Subcutaneous adipose tissue (tissue), 4 donors: ENCODE measurements around the gene ZNF587. TPM values are rescaled to one million over a fixed set of nuclear protein-coding genes. Genes with fewer than 3 reads are reported as not detected.

Experiments
- total RNA-seq, 4 donors: library from RNA; depleted of rRNA; stranded (reverse); fragments of >200 nt; gene quantifications; one replicate each; pipeline ENCODE4 v1.1.0, GENCODE V29; 2016
- TF ChIP-seq, protein P1 (sequence below): fragments of 450-650 bp; IDR thresholded peaks from one replicate; pipeline ENCODE4 v1.5.1; 2016; ENCODE audit warnings: low read depth, mild to moderate bottlenecking, control low read depth, antibody characterized with exemption, moderate library complexity

Gene ZNF587
- total RNA-seq, 4 donors from 2014 or later = 14.5 to 30.5 (median 19.9) TPM

DNA sequence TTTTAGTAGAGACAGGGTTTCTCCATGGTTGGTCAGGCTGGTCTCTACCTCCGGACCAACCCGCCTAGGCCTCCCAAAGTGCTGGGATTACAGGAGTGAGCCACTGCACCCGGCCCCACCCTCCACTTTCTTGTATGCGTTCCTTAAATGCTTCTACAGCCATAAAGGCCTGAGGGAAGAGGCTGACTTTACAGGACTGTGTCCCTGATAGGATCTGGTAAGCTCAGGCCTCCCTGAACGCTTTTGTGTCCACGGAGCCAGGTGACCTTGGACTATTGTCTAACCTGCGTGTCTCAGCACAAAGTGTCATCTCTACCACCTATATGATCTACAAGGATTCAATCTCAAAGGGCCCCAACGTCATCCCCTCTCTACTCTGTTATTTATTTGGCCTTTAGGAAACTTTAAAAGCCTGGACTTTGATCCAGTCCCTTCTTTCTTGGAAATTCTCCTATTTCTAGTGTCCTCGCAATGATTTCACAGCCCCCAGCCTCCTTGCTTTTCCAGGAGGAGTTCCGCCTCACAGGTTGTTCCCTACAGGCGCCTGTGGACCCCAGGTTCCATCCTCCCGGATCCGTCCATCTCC is 35.6 kb upstream of the ZNF587 start:
- TF ChIP-seq, protein P1, sequence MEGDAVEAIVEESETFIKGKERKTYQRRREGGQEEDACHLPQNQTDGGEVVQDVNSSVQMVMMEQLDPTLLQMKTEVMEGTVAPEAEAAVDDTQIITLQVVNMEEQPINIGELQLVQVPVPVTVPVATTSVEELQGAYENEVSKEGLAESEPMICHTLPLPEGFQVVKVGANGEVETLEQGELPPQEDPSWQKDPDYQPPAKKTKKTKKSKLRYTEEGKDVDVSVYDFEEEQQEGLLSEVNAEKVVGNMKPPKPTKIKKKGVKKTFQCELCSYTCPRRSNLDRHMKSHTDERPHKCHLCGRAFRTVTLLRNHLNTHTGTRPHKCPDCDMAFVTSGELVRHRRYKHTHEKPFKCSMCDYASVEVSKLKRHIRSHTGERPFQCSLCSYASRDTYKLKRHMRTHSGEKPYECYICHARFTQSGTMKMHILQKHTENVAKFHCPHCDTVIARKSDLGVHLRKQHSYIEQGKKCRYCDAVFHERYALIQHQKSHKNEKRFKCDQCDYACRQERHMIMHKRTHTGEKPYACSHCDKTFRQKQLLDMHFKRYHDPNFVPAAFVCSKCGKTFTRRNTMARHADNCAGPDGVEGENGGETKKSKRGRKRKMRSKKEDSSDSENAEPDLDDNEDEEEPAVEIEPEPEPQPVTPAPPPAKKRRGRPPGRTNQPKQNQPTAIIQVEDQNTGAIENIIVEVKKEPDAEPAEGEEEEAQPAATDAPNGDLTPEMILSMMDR = no peak

DNA sequence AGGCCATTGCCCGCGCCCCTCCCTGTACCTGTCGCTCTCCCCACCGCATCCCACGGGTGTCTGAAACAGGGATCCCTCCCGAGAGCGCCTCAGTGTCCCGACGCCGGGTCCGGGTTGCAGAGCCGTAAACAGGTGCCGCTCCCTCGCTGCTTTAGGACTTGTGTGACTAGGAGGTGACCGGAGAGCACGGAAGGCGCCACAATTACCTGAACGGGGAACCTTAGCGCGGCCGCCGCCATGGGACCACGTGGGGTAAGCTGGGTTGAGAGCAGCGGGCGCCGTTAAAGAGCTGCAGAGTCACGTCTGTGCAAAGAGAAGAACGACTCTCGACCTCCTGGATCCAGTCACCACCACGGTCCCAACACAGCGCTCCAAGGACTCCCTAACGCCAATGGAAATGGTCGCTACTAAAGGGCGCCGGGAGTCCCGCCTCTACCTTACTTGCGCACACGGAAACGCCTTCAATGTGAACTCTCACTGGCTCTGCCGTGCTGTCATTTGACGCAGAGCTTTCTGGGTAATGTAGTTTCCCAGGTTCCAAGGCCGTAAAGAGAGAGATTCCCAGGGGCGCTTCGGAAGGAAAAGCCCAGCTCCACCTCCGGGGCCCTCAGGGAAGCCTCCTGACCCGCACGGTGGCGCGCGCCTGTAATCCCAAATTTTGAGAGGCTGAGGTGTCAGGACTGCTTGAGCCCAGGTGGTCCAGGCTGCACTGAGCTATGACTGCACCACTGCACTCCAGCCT is 35.0 kb upstream of the ZNF587 start, which contains the start of gene ZNF552:
TSS of gene ZNF552 (minus strand) at position 409 of the 742 bp plus-strand sequence. CDS start at position 239, 170 bp downstream.
- TF ChIP-seq, protein P1 = no peak

- TF ChIP-seq, protein P1 = no peak
Observed at GRCh38 chr19:57815247-57816075, 34.2 kb upstream of the ZNF587 start.

- TF ChIP-seq, protein P1 = no peak
Observed at GRCh38 chr19:57816652-57817051, 33.0 kb upstream of the ZNF587 start.

DNA sequence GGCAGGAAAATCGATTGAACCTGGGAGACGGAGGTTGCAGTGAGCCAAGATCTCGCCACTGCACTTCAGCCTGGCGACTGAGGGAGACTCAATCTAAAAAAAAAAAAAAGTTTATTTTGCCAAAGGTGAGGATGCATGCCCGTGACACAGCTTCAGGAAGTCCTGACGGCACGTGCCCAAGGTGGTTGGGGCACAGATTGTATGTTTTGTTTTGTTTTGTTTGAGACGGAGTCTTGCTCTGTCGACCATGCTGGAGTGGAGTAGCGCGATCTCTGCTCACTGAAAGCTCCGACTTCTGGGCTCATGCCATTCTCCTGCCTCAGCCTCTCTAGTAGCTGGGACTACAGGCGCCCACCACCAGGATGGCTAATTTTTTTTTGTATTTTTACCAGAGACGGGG is 31.7 kb upstream of the ZNF587 start:
- TF ChIP-seq, protein P1 = no peak

DNA sequence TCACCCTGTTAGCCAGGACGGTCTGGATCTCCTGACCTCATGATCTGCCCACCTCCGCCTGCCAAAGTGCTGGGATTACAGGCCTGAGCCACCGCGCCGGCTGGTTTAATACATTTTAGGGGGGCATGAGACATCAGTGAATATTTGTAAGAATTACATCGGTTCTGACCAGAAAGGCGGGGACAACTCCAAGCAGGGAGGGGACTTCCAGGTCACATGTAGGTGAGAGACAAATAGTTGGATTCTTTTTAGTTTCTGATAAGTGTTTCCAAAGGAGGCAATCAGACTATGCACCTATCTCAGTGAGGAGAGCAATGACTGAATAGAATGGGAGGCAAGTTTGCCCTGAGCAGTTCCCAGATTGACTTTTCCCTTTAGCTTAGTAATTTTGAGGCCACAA is 31.3 kb upstream of the ZNF587 start:
- TF ChIP-seq, protein P1 = no peak
